SU-DHL-6 (cell line): ENCODE data around the gene INAVA.

Experiments
- H2AFZ ChIP-seq: fragments of 200-600 bp; sonication (generic); 2 replicates; pipeline ENCODE4 v1.6.1; 2014; ENCODE audit warnings: low read depth, mild to moderate bottlenecking, moderate library complexity, mixed read lengths, antibody characterized with exemption, low read length; ENCODE audit not compliant: severe bottlenecking
- H3F3A ChIP-seq: fragments of 200-600 bp; shearing (Covaris generic); 2 replicates; pipeline ENCODE4 v1.6.0; 2016; ENCODE audit warnings: antibody characterized with exemption, mild to moderate bottlenecking; ENCODE audit not compliant: insufficient read depth
- H3K27ac ChIP-seq: fragments of 200-600 bp; sonication (generic); 2 replicates; pipeline ENCODE4 v1.5.1; 2016; ENCODE audit warnings: low read depth, mild to moderate bottlenecking, low read length, moderate library complexity, mixed read lengths
- H3K27me3 ChIP-seq: fragments of 200-600 bp; sonication (generic), shearing (Covaris generic); 2 replicates; pipeline ENCODE4 v1.6.0; 2014; ENCODE audit warnings: mild to moderate bottlenecking, low read length
- H3K36me3 ChIP-seq: fragments of 200-600 bp; sonication (generic); 2 replicates; pipeline ENCODE4 v1.6.1; 2014; ENCODE audit warnings: mild to moderate bottlenecking, low read length, mixed read lengths
- H3K4me2 ChIP-seq: fragments of 300-600, 200-600 bp; shearing (Covaris generic), sonication (generic); 2 replicates; pipeline ENCODE4 v1.6.0; 2014; ENCODE audit warnings: low read length, low read depth, mild to moderate bottlenecking; ENCODE audit not compliant: poor library complexity, severe bottlenecking
- H3K4me3 ChIP-seq: fragments of 200-600 bp; sonication (generic); 2 replicates; pipeline ENCODE4 v1.5.1; 2014; ENCODE audit warnings: antibody characterized with exemption, low read length, mild to moderate bottlenecking, mixed read lengths; ENCODE audit not compliant: insufficient read depth, poor library complexity, severe bottlenecking
- H3K79me2 ChIP-seq: fragments of 200-600 bp; sonication (generic); 2 replicates; pipeline ENCODE4 v1.6.1; 2014; ENCODE audit warnings: mild to moderate bottlenecking, low read length, moderate library complexity; ENCODE audit not compliant: insufficient read depth
- H3K9ac ChIP-seq: fragments of 200-600 bp; sonication (generic); 2 replicates; pipeline ENCODE4 v1.7.0; 2014; ENCODE audit warnings: mild to moderate bottlenecking, low read length
- H3K9me2 ChIP-seq: fragments of 200-600 bp; sonication (generic); replicated peaks from 2 replicates; pipeline ENCODE4 v1.6.1; 2014; ENCODE audit warnings: low read length; ENCODE audit not compliant: insufficient read depth
- H3K9me3 ChIP-seq: fragments of 200-600 bp; sonication (generic); 2 replicates; pipeline ENCODE4 v1.6.1; 2014; ENCODE audit warnings: low read length, mixed read lengths; ENCODE audit not compliant: insufficient read depth
- H4K20me1 ChIP-seq: fragments of 200-600 bp; sonication (generic); 2 replicates; pipeline ENCODE4 v1.6.1; 2014; ENCODE audit warnings: low read depth, mild to moderate bottlenecking, antibody characterized with exemption, low read length, moderate library complexity, mixed read lengths
- CTCF ChIP-seq: fragments of 200-600 bp; sonication (generic); IDR thresholded peaks from one replicate; pipeline ENCODE4 v1.5.1; 2017; ENCODE audit warnings: antibody characterized with exemption, mild to moderate bottlenecking, low read length, moderate library complexity; ENCODE audit not compliant: insufficient read depth, poor library complexity, severe bottlenecking
- EZH2phosphoT487 ChIP-seq: fragments of 200-600 bp; sonication (generic), shearing (Covaris generic); conservative IDR thresholded peaks from 2 replicates; pipeline ENCODE4 v1.6.1; 2018; ENCODE audit warnings: mild to moderate bottlenecking, antibody characterized with exemption, low read length, moderate library complexity, mixed read lengths

The INAVA gene

GRCh38 chr1:200922406-200922805 is 27.7 kb downstream of the INAVA start:
- H3K79me2 ChIP-seq: no peaks in the 10 kb centered on the region
- H3K9me2 ChIP-seq: no peaks in the 10 kb centered on the region
- no peak overlapping the region for H2AFZ ChIP-seq
- H3K9ac ChIP-seq: no peak overlapping the region
- TF ChIP-seq CTCF (no peak), EZH2phosphoT487 (no peak)
- no peak overlapping the region for H3K4me3 ChIP-seq
- no peak overlapping the region for H3K4me2 ChIP-seq
- H3K9me3 ChIP-seq: no peaks in the 10 kb centered on the region
- H3K27me3 ChIP-seq: no peaks in the 10 kb centered on the region
- H3K27ac ChIP-seq: no peak overlapping the region
- H3F3A ChIP-seq: no peaks in the 10 kb centered on the region
- H4K20me1 ChIP-seq: no peaks in the 10 kb centered on the region
- H3K36me3 ChIP-seq: no peaks in the 10 kb centered on the region

- Histone ChIP-seq H3K9me2 (no peaks in the 10 kb centered on the region), H2AFZ (no peak overlapping the region), H4K20me1 (no peaks in the 10 kb centered on the region), H3K79me2 (no peaks in the 10 kb centered on the region), H3K9ac (no peak overlapping the region), H3K27ac (no peak overlapping the region), H3F3A (no peaks in the 10 kb centered on the region), H3K27me3 (no peaks in the 10 kb centered on the region), H3K4me3 (no peak overlapping the region), H3K9me3 (no peaks in the 10 kb centered on the region), H3K36me3 (no peaks in the 10 kb centered on the region), H3K4me2 (no peak overlapping the region)
- TF ChIP-seq EZH2phosphoT487 (no peak), CTCF (no peak)
These were observed 28.9 kb downstream of the INAVA start for GRCh38 chr1:200923601-200924000.

- H3K9ac ChIP-seq: no peak overlapping the region
- H3K9me2 ChIP-seq: no peaks in the 10 kb centered on the region
- H3K4me2 ChIP-seq: no peak overlapping the region
- H3F3A ChIP-seq: no peaks in the 10 kb centered on the region
- no peaks in the 10 kb centered on the region for H4K20me1 ChIP-seq
- no peak overlapping the region for H3K27ac ChIP-seq
- H3K27me3 ChIP-seq: no peaks in the 10 kb centered on the region
- no peak overlapping the region for H2AFZ ChIP-seq
- no peak overlapping the region for H3K4me3 ChIP-seq
- H3K79me2 ChIP-seq: no peaks in the 10 kb centered on the region
- no peaks in the 10 kb centered on the region for H3K9me3 ChIP-seq
- no peaks in the 10 kb centered on the region for H3K36me3 ChIP-seq
- TF ChIP-seq EZH2phosphoT487: no peak
- TF ChIP-seq CTCF: no peak
These were observed 31.1 kb downstream of the INAVA start for GRCh38 chr1:200925831-200926230.
